NCI-H510A (cell line): ENCODE results near the gene LGR4.

Experiments
- DNase-seq: peaks from one replicate; lab custom pipeline; 2025; lab: John Stamatoyannopoulos, UW

The LGR4 gene

GRCh38 chr11:27379449-27379848 is 93.1 kb downstream of the LGR4 start:
- no peak for DNase-seq

GRCh38 chr11:27375370-27375769 is 97.2 kb downstream of the LGR4 start:
- DNase-seq: no peak

- no peak for DNase-seq
Measured at GRCh38 chr11:27373856-27374602, 98.6 kb downstream of the LGR4 start.

DNA sequence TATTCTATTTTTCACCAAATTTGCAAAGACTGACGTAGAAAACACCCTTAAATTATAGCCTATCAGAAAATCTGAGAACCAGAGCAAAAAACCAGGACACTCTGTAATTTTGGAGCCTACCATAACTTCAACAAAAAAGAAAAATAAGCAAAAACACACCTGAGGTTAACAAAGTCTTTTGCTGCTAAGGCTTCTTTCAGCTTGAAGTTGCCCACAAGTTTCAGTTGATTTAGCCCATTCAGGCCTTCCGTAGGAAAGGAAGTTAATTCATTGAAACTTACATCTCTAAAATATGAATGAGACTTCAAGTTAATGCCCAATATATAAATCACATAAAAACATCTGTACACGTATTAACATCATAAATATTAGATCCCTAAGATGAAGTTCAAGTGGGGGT is 99.2 kb downstream of the LGR4 start:
- no peak for DNase-seq

GRCh38 chr11:27372164-27372563 is 100.4 kb downstream of the LGR4 start:
- DNase-seq: no peak

- no peak for DNase-seq
Measured at GRCh38 chr11:27371489-27371888, 101.1 kb downstream of the LGR4 start.

- DNase-seq: no peak
Measured at GRCh38 chr11:27370374-27370773, 102.2 kb downstream of the LGR4 start.

GRCh38 chr11:27367881-27368280 is 104.7 kb downstream of the LGR4 start:
- DNase-seq: peak; percentile 36

GRCh38 chr11:27363576-27364117 is 108.9 kb downstream of the LGR4 start:
- DNase-seq: no peak

- DNase-seq: peak; percentile 85
Measured at GRCh38 chr11:27362749-27363575, 109.6 kb downstream of the LGR4 start, which contains the start of gene CCDC34. Gene CCDC34, minus strand, starts transcription at chr11:27363215. Its CDS starts 21 bp downstream, at chr11:27363194.

DNA sequence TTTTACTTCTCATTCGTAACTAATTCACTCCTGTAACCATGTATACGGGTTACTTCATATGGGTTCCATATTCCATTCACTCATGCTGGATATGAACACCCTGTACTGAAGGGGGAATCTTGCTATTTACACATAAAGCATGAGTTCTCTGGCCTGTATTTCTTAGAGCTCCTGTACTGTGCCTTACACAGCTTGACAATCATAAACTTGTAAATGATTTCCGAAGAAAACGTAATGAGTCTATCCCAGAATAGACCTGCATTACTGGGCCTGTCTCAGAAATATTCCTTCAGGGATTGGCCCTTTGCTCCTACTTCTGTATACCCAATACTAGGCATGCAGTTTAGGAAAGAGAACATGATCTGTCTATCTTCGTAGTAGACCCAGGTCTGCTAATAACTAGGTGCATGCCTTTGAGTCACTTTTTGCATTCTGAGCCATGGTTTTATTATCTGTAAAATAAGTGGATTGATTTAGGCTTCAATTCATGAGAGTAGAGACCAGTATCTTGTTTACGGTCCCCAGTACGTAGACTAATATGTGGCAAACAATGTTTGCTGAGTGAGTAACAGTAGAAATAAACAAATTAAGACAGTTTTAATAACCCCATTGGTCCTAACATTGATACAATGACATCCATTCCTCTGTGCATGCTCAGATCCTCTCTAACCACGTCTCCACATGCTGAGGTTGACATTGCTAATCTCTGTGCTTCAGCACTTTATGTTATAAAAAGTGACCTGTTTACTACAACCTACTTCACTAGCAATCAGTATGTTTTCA is 110.8 kb downstream of the LGR4 start:
- DNase-seq: no peak

DNA sequence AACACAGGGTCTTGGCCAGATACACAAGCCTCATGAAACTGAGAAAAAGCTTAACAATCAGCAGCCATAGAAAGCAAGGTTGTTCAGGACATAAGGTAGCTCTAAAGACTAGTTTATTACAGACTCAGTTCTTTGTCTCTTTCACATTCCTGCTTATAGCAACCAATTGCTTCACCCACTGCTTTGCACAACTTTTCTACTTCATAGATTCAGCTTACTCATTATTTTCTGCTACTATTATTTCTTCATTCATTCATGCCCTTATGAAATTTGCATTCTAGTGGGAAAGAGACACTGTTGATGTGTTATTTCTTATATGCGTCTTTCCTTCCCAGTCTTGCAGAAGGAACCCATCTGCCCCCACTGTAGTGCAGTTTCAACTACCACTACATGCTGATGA is 114.3 kb downstream of the LGR4 start:
- DNase-seq: no peak

DNA sequence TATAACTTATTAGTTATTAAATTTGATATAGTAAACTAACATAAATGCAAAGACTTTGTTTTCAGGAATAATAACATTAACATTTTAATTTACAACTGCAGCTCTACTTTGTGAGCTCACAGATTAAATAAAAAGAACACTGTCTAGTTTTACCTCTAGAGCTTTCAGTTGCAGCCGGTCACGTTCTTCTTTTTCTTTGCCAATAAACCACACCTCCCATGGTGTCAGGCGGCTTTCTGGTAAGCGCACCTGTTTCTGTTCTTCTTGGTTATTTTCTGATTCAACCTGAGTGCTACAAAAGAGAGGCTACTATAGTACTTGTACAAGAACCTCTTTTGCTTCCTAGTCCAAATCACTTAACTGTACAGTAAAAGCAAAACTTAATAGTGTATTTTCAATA is 115.3 kb downstream of the LGR4 start:
- no peak for DNase-seq

DNA sequence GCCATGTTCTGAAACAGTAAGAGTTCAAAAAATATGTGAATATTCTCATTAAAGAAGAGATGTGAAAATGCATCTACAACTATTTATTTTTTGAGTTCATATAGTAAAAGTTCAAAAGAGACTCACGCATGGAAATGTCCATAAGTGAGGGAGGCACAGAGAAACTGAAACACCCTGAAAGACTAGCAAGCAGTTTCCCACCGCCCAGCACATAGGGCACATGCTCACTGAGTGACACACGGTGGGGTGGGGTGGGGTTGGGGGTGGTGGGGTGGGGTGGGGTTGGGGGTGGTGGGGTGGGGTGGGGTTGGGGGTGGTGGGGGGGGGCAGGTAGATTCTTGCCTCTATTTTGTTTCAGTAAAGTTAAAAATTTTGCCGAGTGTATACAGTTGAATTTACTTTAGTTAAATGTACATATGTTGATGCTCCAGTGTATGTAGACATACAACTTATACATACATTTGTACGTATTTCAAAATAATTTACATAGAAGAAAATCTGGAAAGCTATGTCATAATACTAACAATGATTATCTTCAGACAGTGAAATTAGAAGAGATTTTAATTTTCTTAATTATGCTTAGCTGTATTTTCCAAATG is 115.9 kb downstream of the LGR4 start:
- no peak for DNase-seq

GRCh38 chr11:27355575-27356104 is 117.0 kb downstream of the LGR4 start:
- no peak for DNase-seq

- no peak for DNase-seq
Measured at GRCh38 chr11:27354359-27354965, 118.1 kb downstream of the LGR4 start.

DNA sequence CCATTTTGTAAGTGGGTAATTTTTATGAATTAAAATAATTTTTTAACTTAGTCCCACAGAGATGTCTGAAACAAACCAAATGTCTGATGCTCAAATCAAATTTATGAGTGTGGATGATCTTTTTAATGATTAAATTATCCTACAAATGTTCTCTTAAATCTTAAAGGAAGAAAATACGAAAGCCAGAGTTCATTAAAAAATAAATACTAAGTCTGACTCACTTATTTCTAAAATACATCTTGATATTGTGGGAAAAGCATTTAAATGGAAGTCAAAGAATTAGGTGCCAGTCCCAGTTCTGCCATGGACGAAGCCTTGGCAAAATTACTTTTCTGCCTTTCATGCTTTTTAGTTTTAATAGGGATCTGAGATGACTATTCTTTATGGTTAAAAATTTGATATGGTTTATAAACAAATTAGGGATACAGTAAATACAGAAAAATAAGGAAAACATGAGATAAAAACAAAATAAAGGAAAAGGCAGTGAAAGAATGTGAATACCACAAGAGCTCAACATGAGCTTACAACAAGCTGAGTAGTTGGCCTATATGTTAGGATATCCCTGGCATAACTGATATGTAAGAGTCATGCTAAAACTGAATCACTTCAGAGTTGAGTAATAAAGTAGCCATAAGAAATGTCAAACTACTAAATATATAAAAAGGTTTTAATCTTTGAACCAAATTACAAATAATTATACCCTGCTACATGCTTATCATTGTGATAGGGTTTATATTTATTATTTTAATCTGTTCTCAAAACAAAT is 118.8 kb downstream of the LGR4 start:
- DNase-seq: no peak

GRCh38 chr11:27352781-27353180 is 119.8 kb downstream of the LGR4 start:
- no peak for DNase-seq

DNA sequence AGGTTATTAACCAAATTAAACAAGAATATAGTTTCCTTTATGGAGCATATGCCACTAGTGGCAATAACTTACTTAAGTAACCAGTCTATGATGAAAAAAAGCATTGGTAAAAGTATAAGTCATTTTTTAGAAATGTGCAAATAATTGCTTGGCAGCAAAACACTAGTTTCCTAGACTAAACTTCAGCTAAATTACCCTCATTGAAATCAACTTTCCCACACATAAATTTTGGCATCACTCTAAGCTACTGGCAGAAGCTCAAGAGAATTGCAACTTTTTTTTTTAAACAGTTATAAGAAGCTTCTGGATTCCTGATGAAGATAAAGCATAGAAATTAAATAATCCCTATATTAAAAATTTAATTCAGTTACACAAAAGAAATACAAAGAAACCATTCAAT is 122.1 kb downstream of the LGR4 start:
- DNase-seq: no peak

DNA sequence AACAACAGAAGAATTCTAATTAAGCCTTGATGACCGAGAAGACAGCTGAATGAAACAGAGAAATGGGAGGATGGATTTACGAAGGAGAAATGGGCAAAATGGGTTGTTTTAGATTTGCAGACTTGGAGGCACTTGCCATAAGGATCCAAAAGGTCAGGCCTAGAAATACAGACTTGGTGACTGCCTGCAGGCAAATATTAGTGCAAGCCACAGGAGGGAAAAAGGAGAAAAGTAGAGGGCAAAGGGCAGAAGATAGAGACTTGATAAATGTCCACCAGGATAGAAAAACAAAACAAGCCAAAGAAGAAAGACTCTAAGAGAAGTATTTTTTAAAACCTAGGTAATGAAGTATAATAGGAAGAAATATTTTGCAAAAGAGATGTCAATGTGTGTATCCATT is 122.7 kb downstream of the LGR4 start:
- DNase-seq: no peak
